HCT116 (cell line): ENCODE data around the gene HYAL2. TPM values are rescaled to one million over a fixed set of nuclear protein-coding genes. Genes with fewer than 3 reads are reported as not detected.

Experiments
- ATAC-seq: fragments of 200-7000 bp; cut with Tn5 transposase; 2 replicates; pipeline ENCODE4 v1.9.1; 2020; ENCODE audit warnings: mild to moderate bottlenecking, moderate library complexity
- BruUV-seq: library from RNA; stranded (reverse); fragments of 400-500 nt; replicated peaks from 2 replicates; lab custom pipeline; 2021; lab: Mats Ljungman, UMichigan
- CTCF ChIA-PET: fragments of 300-600 bp; sonication (Branson Sonifier 250); formaldehyde crosslinking; loops from one replicate; lab custom pipeline; 2021; ENCODE audit warnings: antibody characterized with exemption; lab: Charles Lee
- POLR2A ChIA-PET: fragments of 300-600, 350-600 bp; sonication (Branson Sonifier 250); formaldehyde crosslinking; loops from one replicate; lab custom pipeline; 2021; ENCODE audit warnings: antibody characterized with exemption; lab: Charles Lee
- RAD21 ChIA-PET, 2 experiments: fragments of 300-600 bp; sonication (Branson Sonifier 250); formaldehyde crosslinking; loops; one replicate each; lab custom pipeline; 2023; ENCODE audit warnings: low total read pairs in 2 of 2; ENCODE audit not compliant: uncharacterized antibody in 2 of 2, unreplicated experiment in 2 of 2, low non-redundant PET in 1 of 2; lab: Charles Lee
- DNase-seq: peaks from one replicate; pipeline ENCODE4 v3.0.0-alpha.2; 2010; ENCODE audit warnings: low read depth, low spot score
- H2AFZ ChIP-seq: fragments of 200-600 bp; shearing (Covaris generic), sonication (generic); 2 replicates; pipeline ENCODE4 v1.6.1; 2017; ENCODE audit warnings: low read depth, mixed run types, mixed read lengths, antibody characterized with exemption, low read length; ENCODE audit not compliant: poor library complexity, severe bottlenecking
- H3K27ac ChIP-seq: 2 replicates; pipeline ENCODE4 v1.5.1; 2012; ENCODE audit warnings: low read depth, low read length
- H3K27me3 ChIP-seq: fragments of 200-600 bp; sonication (generic); 2 replicates; pipeline ENCODE4 v1.6.1; 2016; ENCODE audit warnings: mixed run types, low read length, mixed read lengths; ENCODE audit not compliant: insufficient read depth
- H3K36me3 ChIP-seq, 2 experiments: fragments of 200-500 bp in 1 of 2; fragments of 200-600 bp in 1 of 2; sonication (Bioruptor generic) in 1 of 2; sonication (generic) in 1 of 2; 2 replicates each; pipeline versions ENCODE4 v1.5.1 to v1.6.1; 2014 to 2016; ENCODE audit warnings: low read length in 2 of 2, inconsistent platforms in 1 of 2, mixed read lengths in 1 of 2, mixed run types in 1 of 2; ENCODE audit not compliant: insufficient read depth in 2 of 2, control insufficient read depth in 1 of 2
- H3K4me1 ChIP-seq, 2 experiments: fragments of 200-600 bp in 1 of 2; sonication (generic) in 1 of 2; 2 replicates each; pipeline versions ENCODE4 v1.5.1 to v1.6.1; 2012 to 2017; ENCODE audit warnings: low read length in 2 of 2, inconsistent platforms in 1 of 2, mild to moderate bottlenecking in 1 of 2, mixed read lengths in 1 of 2, mixed run types in 1 of 2, moderate library complexity in 1 of 2; ENCODE audit not compliant: insufficient read depth in 2 of 2, control insufficient read depth in 1 of 2
- H3K4me2 ChIP-seq: fragments of 200-600 bp; sonication (generic); 2 replicates; pipeline ENCODE4 v1.6.1; 2017; ENCODE audit warnings: mixed run types, low read length, mixed read lengths
- H3K4me3 ChIP-seq, 2 experiments: fragments of 200-600 bp in 1 of 2; sonication (generic) in 1 of 2; replicated peaks in 1 of 2; 2 replicates each; pipeline ENCODE4 v1.5.1; 2011 to 2016; ENCODE audit warnings: low read length in 2 of 2, control low read depth in 1 of 2, low read depth in 1 of 2, mild to moderate bottlenecking in 1 of 2, mixed read lengths in 1 of 2, mixed run types in 1 of 2
- H3K79me2 ChIP-seq: fragments of 200-600 bp; sonication (generic); 2 replicates; pipeline ENCODE4 v1.6.1; 2017; ENCODE audit warnings: mild to moderate bottlenecking, mixed run types, low read length, moderate library complexity, mixed read lengths; ENCODE audit not compliant: insufficient read depth
- H3K9ac ChIP-seq: fragments of 200-600 bp; sonication (generic); 2 replicates; pipeline ENCODE4 v1.6.1; 2016; ENCODE audit warnings: low read length, mixed read lengths
- H3K9me2 ChIP-seq: fragments of 200-600 bp; sonication (generic), shearing (Covaris generic); 2 replicates; pipeline ENCODE4 v1.6.1; 2017; ENCODE audit warnings: mixed run types, mild to moderate bottlenecking, moderate library complexity; ENCODE audit not compliant: insufficient read depth
- H3K9me3 ChIP-seq, 2 experiments: fragments of 200-500 bp in 1 of 2; fragments of 200-600 bp in 1 of 2; sonication (Bioruptor generic) in 1 of 2; sonication (generic) in 1 of 2; 2 replicates each; pipeline ENCODE4 v1.6.1; 2014 to 2017; ENCODE audit warnings: low read length in 2 of 2, mixed read lengths in 2 of 2, inconsistent platforms in 1 of 2, low read depth in 1 of 2, mild to moderate bottlenecking in 1 of 2, mixed run types in 1 of 2, moderate library complexity in 1 of 2; ENCODE audit not compliant: control insufficient read depth in 1 of 2, insufficient read depth in 1 of 2
- H4K20me1 ChIP-seq: fragments of 200-600 bp; sonication (generic), shearing (Covaris generic); 2 replicates; pipeline ENCODE4 v1.6.1; 2017; ENCODE audit warnings: mixed run types, mild to moderate bottlenecking, moderate library complexity; ENCODE audit not compliant: insufficient read depth
- ATF3 ChIP-seq: IDR thresholded peaks from 2 replicates; pipeline ENCODE4 v1.6.1; 2012
- CBX3 ChIP-seq: IDR thresholded peaks from 2 replicates; pipeline ENCODE4 v1.6.1; 2012; ENCODE audit warnings: low read depth
- CEBPB ChIP-seq: IDR thresholded peaks from 2 replicates; pipeline ENCODE4 v1.6.1; 2012; ENCODE audit warnings: low read depth
- CTCF ChIP-seq, 3 experiments: fragments of 200-600 bp in 1 of 3; sonication (generic) in 1 of 3; IDR thresholded peaks in 2 of 3; conservative IDR thresholded peaks in 1 of 3; 2 replicates each; pipeline ENCODE4 v1.5.1; 2012 to 2017; ENCODE audit warnings: low read depth in 2 of 3, low read length in 2 of 3, antibody characterized with exemption in 1 of 3, borderline replicate concordance in 1 of 3, control low read depth in 1 of 3, mild to moderate bottlenecking in 1 of 3, mixed read lengths in 1 of 3, mixed run types in 1 of 3, moderate library complexity in 1 of 3; ENCODE audit not compliant: insufficient read depth in 1 of 3
- EGR1 ChIP-seq: IDR thresholded peaks from 2 replicates; pipeline ENCODE4 v1.6.1; 2012; ENCODE audit warnings: low read depth
- ELF1 ChIP-seq: IDR thresholded peaks from 2 replicates; pipeline ENCODE4 v1.6.1; 2012; ENCODE audit warnings: low read depth, borderline replicate concordance
- EZH2 ChIP-seq: fragments of 200-600 bp; sonication (generic); IDR thresholded peaks from 2 replicates; pipeline ENCODE4 v1.6.1; 2017; ENCODE audit warnings: antibody characterized with exemption, mixed run types
- EZH2phosphoT487 ChIP-seq: fragments of 200-600 bp; IDR thresholded peaks from 2 replicates; pipeline ENCODE4 v1.6.1; 2018; ENCODE audit warnings: antibody characterized with exemption, borderline replicate concordance
- JUND ChIP-seq: IDR thresholded peaks from 2 replicates; pipeline ENCODE4 v1.6.1; 2012
- MAX ChIP-seq: IDR thresholded peaks from 2 replicates; pipeline ENCODE4 v1.6.1; 2012
- RAD21 ChIP-seq: IDR thresholded peaks from 2 replicates; pipeline ENCODE4 v1.6.1; 2012; ENCODE audit warnings: low read depth, mild to moderate bottlenecking
- SP1 ChIP-seq: IDR thresholded peaks from 2 replicates; pipeline ENCODE4 v1.6.1; 2012; ENCODE audit warnings: low read depth
- SRF ChIP-seq: IDR thresholded peaks from 2 replicates; pipeline ENCODE4 v1.6.1; 2012; ENCODE audit warnings: low read depth
- TCF7L2 ChIP-seq: IDR thresholded peaks from 2 replicates; pipeline ENCODE4 v1.7.0; 2011; ENCODE audit warnings: borderline replicate concordance, inconsistent platforms; ENCODE audit not compliant: insufficient read depth, insufficient read length; ENCODE audit errors: extremely low read depth
- YY1 ChIP-seq: IDR thresholded peaks from 2 replicates; pipeline ENCODE4 v1.6.1; 2011; ENCODE audit warnings: low read length, low read depth, moderate library complexity, mild to moderate bottlenecking; ENCODE audit not compliant: insufficient replicate concordance; ENCODE audit errors: extremely low read depth
- ZFX ChIP-seq: fragments of 450-650 bp; IDR thresholded peaks from 2 replicates; pipeline ENCODE4 v1.6.1; 2017
- intact Hi-C: fragments of 100-400 bp; cut with micrococcal nuclease; formaldehyde crosslinking; loops from 2 replicates; pipeline ENCODE4 v1.10.0; 2022
- total RNA-seq: library from RNA; stranded (reverse); gene quantifications from one replicate; pipeline ENCODE4 v1.2.1, GENCODE V29; 2021; ENCODE audit not compliant: unreplicated experiment
- TF ChIP-seq, protein P1 (sequence below): IDR thresholded peaks from 2 replicates; pipeline ENCODE4 v1.6.1; 2011; ENCODE audit warnings: mild to moderate bottlenecking, low read length, moderate library complexity; ENCODE audit not compliant: insufficient replicate concordance; ENCODE audit errors: extremely low read depth

The HYAL2 gene
- total RNA-seq, 1 experiment from 2014 or later = 42.2 TPM

GRCh38 chr3:50351323-50351697 is 28.8 kb upstream of the HYAL2 start:
- Histone ChIP-seq H3K4me3 (peak overlapping the region; percentile 73 to 83), H3K27ac (peak overlapping the region; percentile 70), H3K36me3 (peaks cover 7 to 31% of the 10 kb centered on the region in 2 experiments; a peak in 2 of 4 replicates), H3K27me3 (no peaks in the 10 kb centered on the region), H3K9ac (peak overlapping the region; percentile 72), H3K4me2 (peak overlapping the region; percentile 91), H2AFZ (no peak overlapping the region), H3K9me2 (no peaks in the 10 kb centered on the region), H3K9me3 (no peaks in the 10 kb centered on the region), H4K20me1 (no peaks in the 10 kb centered on the region), H3K4me1 (peaks cover 3 to 35% of the 10 kb centered on the region in 2 experiments; a peak in 3 of 4 replicates), H3K79me2 (peaks cover 32% of the 10 kb centered on the region)
- BruUV-seq = no TSS peak
- ChIA-PET RAD21 (no interaction called here), POLR2A (interaction anchor here (0.6 to 2.2 kb wide), 4 partner anchors 11 to 76 kb away, joined by 3 to 21 read pairs (median 7); partner anchors contain the start of genes RASSF1 and TUSC2), CTCF (no interaction called here)
- ATAC-seq (peak; percentile 3; the same call in 1 of the 2 replicates), DNase-seq (no peak)
- intact Hi-C loops = loop anchor here (1.0 to 10.0 kb wide), 2 partner anchors 8 to 1033 kb away; partner anchors contain the start of genes MANF and TMEM115
- TF ChIP-seq EZH2phosphoT487 (no peak), CTCF (IDR thresholded peaks at IDR 0.05 in 2 of 3, conservative IDR thresholded peaks at IDR 0.05 in 1 of 3; ENCODE audit: borderline replicate concordance in 1 of 3, insufficient read depth in 1 of 3, low read depth in 2 of 3, low read length in 2 of 3) (no peak), SP1 (no peak), ATF3 (no peak), MAX (no peak), EGR1 (no peak), CEBPB (no peak), RAD21 (no peak), CBX3 (no peak), SRF (no peak), YY1 (no peak), TCF7L2 (no peak), ELF1 (no peak), ZFX (no peak), EZH2 (no peak), JUND (no peak)
- TF ChIP-seq, protein P1, sequence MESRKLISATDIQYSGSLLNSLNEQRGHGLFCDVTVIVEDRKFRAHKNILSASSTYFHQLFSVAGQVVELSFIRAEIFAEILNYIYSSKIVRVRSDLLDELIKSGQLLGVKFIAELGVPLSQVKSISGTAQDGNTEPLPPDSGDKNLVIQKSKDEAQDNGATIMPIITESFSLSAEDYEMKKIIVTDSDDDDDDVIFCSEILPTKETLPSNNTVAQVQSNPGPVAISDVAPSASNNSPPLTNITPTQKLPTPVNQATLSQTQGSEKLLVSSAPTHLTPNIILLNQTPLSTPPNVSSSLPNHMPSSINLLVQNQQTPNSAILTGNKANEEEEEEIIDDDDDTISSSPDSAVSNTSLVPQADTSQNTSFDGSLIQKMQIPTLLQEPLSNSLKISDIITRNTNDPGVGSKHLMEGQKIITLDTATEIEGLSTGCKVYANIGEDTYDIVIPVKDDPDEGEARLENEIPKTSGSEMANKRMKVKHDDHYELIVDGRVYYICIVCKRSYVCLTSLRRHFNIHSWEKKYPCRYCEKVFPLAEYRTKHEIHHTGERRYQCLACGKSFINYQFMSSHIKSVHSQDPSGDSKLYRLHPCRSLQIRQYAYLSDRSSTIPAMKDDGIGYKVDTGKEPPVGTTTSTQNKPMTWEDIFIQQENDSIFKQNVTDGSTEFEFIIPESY = no peak
